GM18873 (cell line): ENCODE results near the gene DYNLL2.
"Not testable (repeated sequence)": the region's sequence is repeated elsewhere in the genome, so short reads cannot be mapped to it uniquely, and the experiment has no call there.

ENCODE experiments used
- ATAC-seq: cut with Tn5 transposase; IDR thresholded peaks from one replicate; pipeline ENCODE4 v1.9.1; 2021; ENCODE audit warnings: mild to moderate bottlenecking, moderate library complexity, moderate number of reproducible peaks; ENCODE audit not compliant: unreplicated experiment, low FRiP score

Gene DYNLL2

GRCh38 chr17:58082870-58083490 lies at the start of gene DYNLL2:
Gene DYNLL2, plus strand, starts transcription at chr17:58083419. Its CDS starts 3,672 bp downstream, at chr17:58087091.
- peak; percentile 35 for ATAC-seq

GRCh38 chr17:58039975-58040374 lies 43.2 kb upstream of the DYNLL2 start:
- no peak for ATAC-seq

GRCh38 chr17:58040386-58040785 lies 42.8 kb upstream of the DYNLL2 start:
- ATAC-seq: no peak

GRCh38 chr17:58041161-58041560 lies 42.1 kb upstream of the DYNLL2 start:
- ATAC-seq: no peak

GRCh38 chr17:58043221-58044181 lies 39.7 kb upstream of the DYNLL2 start:
- no peak for ATAC-seq

GRCh38 chr17:58044256-58044655 lies 39.0 kb upstream of the DYNLL2 start:
- ATAC-seq: not testable (repeated sequence)

GRCh38 chr17:58046239-58047094 lies 36.8 kb upstream of the DYNLL2 start:
- ATAC-seq: no peak

- ATAC-seq: no peak
Measured at GRCh38 chr17:58047376-58048150, 35.7 kb upstream of the DYNLL2 start.

- ATAC-seq: no peak
Measured at GRCh38 chr17:58049533-58049932, 33.7 kb upstream of the DYNLL2 start.

GRCh38 chr17:58050966-58051365 lies 32.3 kb upstream of the DYNLL2 start:
- no peak for ATAC-seq

- no peak for ATAC-seq
Measured at GRCh38 chr17:58051468-58051867, 31.8 kb upstream of the DYNLL2 start.

GRCh38 chr17:58052407-58052806 lies 30.8 kb upstream of the DYNLL2 start:
- ATAC-seq: no peak

- ATAC-seq: no peak
Measured at GRCh38 chr17:58052945-58053715, 30.1 kb upstream of the DYNLL2 start.

- ATAC-seq: no peak
Measured at GRCh38 chr17:58054641-58055040, 28.6 kb upstream of the DYNLL2 start.

GRCh38 chr17:58056476-58056875 lies 26.7 kb upstream of the DYNLL2 start:
- no peak for ATAC-seq

GRCh38 chr17:58059141-58059540 lies 24.1 kb upstream of the DYNLL2 start:
- ATAC-seq: no peak

- no peak for ATAC-seq
Measured at GRCh38 chr17:58060596-58061191, 22.5 kb upstream of the DYNLL2 start.

- no peak for ATAC-seq
Measured at GRCh38 chr17:58061672-58062071, 21.5 kb upstream of the DYNLL2 start.

- ATAC-seq: no peak
Measured at GRCh38 chr17:58065238-58065637, 18.0 kb upstream of the DYNLL2 start.
